ENCODE results near the gene DCBLD1.

Gene DCBLD1

GRCh38 chr6:117483004-117483644, 650 bp downstream of the DCBLD1 start (continued):
- no peak for TF ChIP-seq ZNF148 (tag by site-specific recombination; IDR thresholded peaks at IDR 0.05; ENCODE audit: borderline replicate concordance)
- no peak for TF ChIP-seq ZNF311 (tag by site-specific recombination; IDR thresholded peaks at IDR 0.05; ENCODE audit: borderline replicate concordance)
- TF ChIP-seq, protein P1, sequence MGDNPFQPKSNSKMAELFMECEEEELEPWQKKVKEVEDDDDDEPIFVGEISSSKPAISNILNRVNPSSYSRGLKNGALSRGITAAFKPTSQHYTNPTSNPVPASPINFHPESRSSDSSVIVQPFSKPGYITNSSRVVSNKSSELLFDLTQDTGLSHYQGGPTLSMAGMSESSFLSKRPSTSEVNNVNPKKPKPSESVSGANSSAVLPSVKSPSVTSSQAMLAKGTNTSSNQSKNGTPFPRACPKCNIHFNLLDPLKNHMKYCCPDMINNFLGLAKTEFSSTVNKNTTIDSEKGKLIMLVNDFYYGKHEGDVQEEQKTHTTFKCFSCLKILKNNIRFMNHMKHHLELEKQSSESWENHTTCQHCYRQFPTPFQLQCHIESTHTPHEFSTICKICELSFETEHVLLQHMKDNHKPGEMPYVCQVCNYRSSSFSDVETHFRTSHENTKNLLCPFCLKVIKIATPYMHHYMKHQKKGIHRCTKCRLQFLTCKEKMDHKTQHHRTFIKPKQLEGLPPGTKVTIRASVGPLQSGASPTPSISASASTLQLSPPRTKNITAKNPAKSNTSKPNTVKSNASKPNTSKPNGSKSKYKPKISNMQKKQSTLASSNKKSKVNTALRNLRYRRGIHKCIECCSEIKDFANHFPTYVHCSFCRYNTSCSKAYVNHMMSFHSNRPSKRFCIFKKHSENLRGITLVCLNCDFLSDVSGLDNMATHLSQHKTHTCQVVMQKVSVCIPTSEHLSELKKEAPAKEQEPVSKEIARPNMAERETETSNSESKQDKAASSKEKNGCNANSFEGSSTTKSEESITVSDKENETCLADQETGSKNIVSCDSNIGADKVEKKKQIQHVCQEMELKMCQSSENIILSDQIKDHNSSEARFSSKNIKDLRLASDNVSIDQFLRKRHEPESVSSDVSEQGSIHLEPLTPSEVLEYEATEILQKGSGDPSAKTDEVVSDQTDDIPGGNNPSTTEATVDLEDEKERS (tag by site-specific recombination; IDR thresholded peaks at IDR 0.05): no peak
- no peak for TF ChIP-seq REPIN1 (tag by site-specific recombination; IDR thresholded peaks at IDR 0.05; ENCODE audit: low read depth)
- TF ChIP-seq PBX3 (CRISPR knock-in tag; IDR thresholded peaks at IDR 0.05): no peak
- no peak for TF ChIP-seq ZNF350 (tag by site-specific recombination; IDR thresholded peaks at IDR 0.05)
- TF ChIP-seq, protein P2, sequence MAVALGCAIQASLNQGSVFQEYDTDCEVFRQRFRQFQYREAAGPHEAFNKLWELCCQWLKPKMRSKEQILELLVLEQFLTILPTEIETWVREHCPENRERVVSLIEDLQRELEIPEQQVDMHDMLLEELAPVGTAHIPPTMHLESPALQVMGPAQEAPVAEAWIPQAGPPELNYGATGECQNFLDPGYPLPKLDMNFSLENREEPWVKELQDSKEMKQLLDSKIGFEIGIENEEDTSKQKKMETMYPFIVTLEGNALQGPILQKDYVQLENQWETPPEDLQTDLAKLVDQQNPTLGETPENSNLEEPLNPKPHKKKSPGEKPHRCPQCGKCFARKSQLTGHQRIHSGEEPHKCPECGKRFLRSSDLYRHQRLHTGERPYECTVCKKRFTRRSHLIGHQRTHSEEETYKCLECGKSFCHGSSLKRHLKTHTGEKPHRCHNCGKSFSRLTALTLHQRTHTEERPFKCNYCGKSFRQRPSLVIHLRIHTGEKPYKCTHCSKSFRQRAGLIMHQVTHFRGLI (tag by site-specific recombination; IDR thresholded peaks at IDR 0.05): peak; percentile 60
- TF ChIP-seq, protein P3, sequence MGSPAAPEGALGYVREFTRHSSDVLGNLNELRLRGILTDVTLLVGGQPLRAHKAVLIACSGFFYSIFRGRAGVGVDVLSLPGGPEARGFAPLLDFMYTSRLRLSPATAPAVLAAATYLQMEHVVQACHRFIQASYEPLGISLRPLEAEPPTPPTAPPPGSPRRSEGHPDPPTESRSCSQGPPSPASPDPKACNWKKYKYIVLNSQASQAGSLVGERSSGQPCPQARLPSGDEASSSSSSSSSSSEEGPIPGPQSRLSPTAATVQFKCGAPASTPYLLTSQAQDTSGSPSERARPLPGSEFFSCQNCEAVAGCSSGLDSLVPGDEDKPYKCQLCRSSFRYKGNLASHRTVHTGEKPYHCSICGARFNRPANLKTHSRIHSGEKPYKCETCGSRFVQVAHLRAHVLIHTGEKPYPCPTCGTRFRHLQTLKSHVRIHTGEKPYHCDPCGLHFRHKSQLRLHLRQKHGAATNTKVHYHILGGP (tag by site-specific recombination; IDR thresholded peaks at IDR 0.05): no peak
- 0 out of 2 replicates have a peak, but pooled peaks have one; percentile 10 for TF ChIP-seq CTCF (tag by site-specific recombination; IDR thresholded peaks at IDR 0.05)
- no peak for TF ChIP-seq ZNF175 (tag by site-specific recombination; IDR thresholded peaks at IDR 0.05)
- TF ChIP-seq ZBTB44 (tag by site-specific recombination; IDR thresholded peaks at IDR 0.05): no peak
- no peak for TF ChIP-seq SCRT1 (tag by site-specific recombination; IDR thresholded peaks at IDR 0.05; ENCODE audit: borderline replicate concordance)
- 0 out of 2 replicates have a peak, but pooled peaks have one; percentile 18 for TF ChIP-seq ZFP37 (tag by site-specific recombination; IDR thresholded peaks at IDR 0.05)
- TF ChIP-seq ZNF266 (tag by site-specific recombination; IDR thresholded peaks at IDR 0.05; ENCODE audit: low read depth): no peak
- no peak for TF ChIP-seq INSM2 (tag by site-specific recombination; IDR thresholded peaks at IDR 0.05)
- peak; percentile 79 for TF ChIP-seq ZNF610 (tag by site-specific recombination; IDR thresholded peaks at IDR 0.05; ENCODE audit: borderline replicate concordance)
- TF ChIP-seq ZNF777 (tag by site-specific recombination; IDR thresholded peaks at IDR 0.05; ENCODE audit: borderline replicate concordance): peak; percentile 41; the same call in 1 of the 2 replicates
- TF ChIP-seq ZNF561 (tag by site-specific recombination; IDR thresholded peaks at IDR 0.05; ENCODE audit: borderline replicate concordance): no peak
- no peak for TF ChIP-seq ZNF366 (tag by site-specific recombination; conservative IDR thresholded peaks at IDR 0.05)
- TF ChIP-seq ZNF514 (tag by site-specific recombination; IDR thresholded peaks at IDR 0.05): no peak
- TF ChIP-seq HOXD13 (CRISPR knock-in tag; IDR thresholded peaks at IDR 0.05; ENCODE audit: borderline replicate concordance): peak; percentile 12; the same call in 1 of the 2 replicates
- no peak for TF ChIP-seq ZNF23 (tag by site-specific recombination; IDR thresholded peaks at IDR 0.05; ENCODE audit: borderline replicate concordance)
